Astrocyte (in vitro differentiated cells and primary cell): ENCODE measurements around the gene ADORA1. TPM values are rescaled to one million over a fixed set of nuclear protein-coding genes. Genes with fewer than 3 reads are reported as not detected.

Experiments
- DNase-seq: peaks from one replicate; pipeline ENCODE4 v3.0.0-alpha.2; 2010; ENCODE audit warnings: low read depth
- FAIRE-seq: peaks from 2 replicates; lab custom pipeline; 2011; peaks lifted over from hg19 to GRCh38; lab: Jason Lieb, UNC
- H2AFZ ChIP-seq: 2 replicates; pipeline ENCODE4 v1.6.0; 2012; ENCODE audit warnings: low read depth, low read length, inconsistent platforms
- H3K27ac ChIP-seq: 2 replicates; pipeline ENCODE4 v1.5.1; 2011; ENCODE audit warnings: low read depth, low read length, inconsistent platforms
- H3K27me3 ChIP-seq: 2 replicates; pipeline ENCODE4 v1.6.0; 2011; ENCODE audit warnings: low read length, inconsistent platforms; ENCODE audit not compliant: insufficient read depth
- H3K36me3 ChIP-seq: 2 replicates; pipeline ENCODE4 v1.5.1; 2011; ENCODE audit warnings: low read length, inconsistent platforms; ENCODE audit not compliant: insufficient read depth
- H3K4me1 ChIP-seq: 2 replicates; pipeline ENCODE4 v1.5.1; 2011; ENCODE audit warnings: low read length, inconsistent platforms; ENCODE audit not compliant: insufficient read depth
- H3K4me2 ChIP-seq: 2 replicates; pipeline ENCODE4 v1.6.0; 2012; ENCODE audit warnings: low read length, inconsistent platforms
- H3K4me3 ChIP-seq: 2 replicates; pipeline ENCODE4 v1.5.1; 2011; ENCODE audit warnings: low read depth, mild to moderate bottlenecking, low read length, inconsistent platforms; ENCODE audit not compliant: insufficient read depth
- H3K79me2 ChIP-seq: 2 replicates; pipeline ENCODE4 v1.6.0; 2012; ENCODE audit warnings: mild to moderate bottlenecking, low read length, inconsistent platforms; ENCODE audit not compliant: insufficient read depth
- H3K9ac ChIP-seq: 2 replicates; pipeline ENCODE4 v1.6.0; 2012; ENCODE audit warnings: mild to moderate bottlenecking, low read length, inconsistent platforms
- H3K9me3 ChIP-seq: 2 replicates; pipeline ENCODE4 v1.5.1; 2012; ENCODE audit warnings: low read depth, mild to moderate bottlenecking, low read length, inconsistent platforms; ENCODE audit not compliant: insufficient read depth
- H4K20me1 ChIP-seq: 2 replicates; pipeline ENCODE4 v1.6.0; 2012; ENCODE audit warnings: low read length, inconsistent platforms; ENCODE audit not compliant: insufficient read depth
- H3K27ac Mint-ChIP-seq: one replicate; pipeline ENCODE4 v1.8.0; 2021; ENCODE audit warnings: mild to moderate bottlenecking, mixed read lengths; ENCODE audit not compliant: unreplicated experiment
- H3K27me3 Mint-ChIP-seq: one replicate; pipeline ENCODE4 v1.8.0; 2021; ENCODE audit warnings: low read depth, mixed read lengths; ENCODE audit not compliant: unreplicated experiment
- H3K36me3 Mint-ChIP-seq: one replicate; pipeline ENCODE4 v1.8.0; 2021; ENCODE audit warnings: low read depth, mixed read lengths; ENCODE audit not compliant: unreplicated experiment
- H3K4me1 Mint-ChIP-seq: one replicate; pipeline ENCODE4 v1.8.0; 2021; ENCODE audit warnings: low read depth, mixed read lengths; ENCODE audit not compliant: unreplicated experiment
- H3K4me3 Mint-ChIP-seq: one replicate; pipeline ENCODE4 v1.8.0; 2021; ENCODE audit warnings: mild to moderate bottlenecking, moderate library complexity, mixed read lengths; ENCODE audit not compliant: unreplicated experiment
- H3K9me3 Mint-ChIP-seq: one replicate; pipeline ENCODE4 v1.8.0; 2021; ENCODE audit warnings: mild to moderate bottlenecking, mixed read lengths; ENCODE audit not compliant: unreplicated experiment
- CTCF ChIP-seq: IDR thresholded peaks from 2 replicates; pipeline ENCODE4 v1.5.1; 2011; ENCODE audit warnings: low read depth, mild to moderate bottlenecking, inconsistent platforms, low read length, moderate library complexity; ENCODE audit not compliant: insufficient read depth
- EZH2 ChIP-seq: IDR thresholded peaks from 2 replicates; pipeline ENCODE4 v1.6.1; 2012; ENCODE audit warnings: mild to moderate bottlenecking, low read length, inconsistent platforms; ENCODE audit not compliant: insufficient read depth
- total RNA-seq: library from RNA; stranded (reverse); gene quantifications from 2 replicates; pipeline ENCODE4 v1.2.1, GENCODE V29; 2021

ADORA1 gene
- total RNA-seq, 1 donor from 2014 or later, result 5.7 TPM

- Histone ChIP-seq H3K27me3 (no peaks in the 10 kb centered on the region), H3K9ac (no peak overlapping the region), H3K9me3 (no peaks in the 10 kb centered on the region), H3K36me3 (no peaks in the 10 kb centered on the region), H3K27ac (no peak overlapping the region), H3K4me2 (no peak overlapping the region), H2AFZ (no peak overlapping the region), H3K4me1 (peaks cover 11% of the 10 kb centered on the region), H3K4me3 (no peak overlapping the region), H3K79me2 (no peaks in the 10 kb centered on the region), H4K20me1 (peaks cover 10% of the 10 kb centered on the region)
- no peak for TF ChIP-seq EZH2
- TF ChIP-seq CTCF, result no peak
- H3K27ac Mint-ChIP-seq, result no peak overlapping the region
- H3K36me3 Mint-ChIP-seq, result peaks cover 3% of the 10 kb centered on the region
- DNase-seq, result no peak
- peaks cover 20% of the 10 kb centered on the region for H3K4me1 Mint-ChIP-seq
- FAIRE-seq, result no peak
- no peak overlapping the region for H3K4me3 Mint-ChIP-seq
- H3K9me3 Mint-ChIP-seq, result no peaks in the 10 kb centered on the region
- H3K27me3 Mint-ChIP-seq, result peaks cover 26% of the 10 kb centered on the region
Measured at GRCh38 chr1:203130358-203130985, 2.9 kb downstream of the ADORA1 start.

- Mint-ChIP-seq H3K27me3 (peaks cover 21% of the 10 kb centered on the region), H3K27ac (no peak overlapping the region), H3K9me3 (no peaks in the 10 kb centered on the region), H3K4me3 (no peak overlapping the region), H3K4me1 (peaks cover 17% of the 10 kb centered on the region), H3K36me3 (peaks cover 3% of the 10 kb centered on the region)
- Histone ChIP-seq H3K27me3 (no peaks in the 10 kb centered on the region), H2AFZ (no peak overlapping the region), H3K4me3 (no peak overlapping the region), H3K27ac (no peak overlapping the region), H3K9me3 (no peaks in the 10 kb centered on the region), H3K36me3 (no peaks in the 10 kb centered on the region), H3K4me1 (peaks cover 11% of the 10 kb centered on the region), H3K4me2 (no peak overlapping the region), H3K9ac (no peak overlapping the region), H3K79me2 (no peaks in the 10 kb centered on the region), H4K20me1 (peaks cover 10% of the 10 kb centered on the region)
- DNase-seq, result no peak
- TF ChIP-seq EZH2 (no peak), CTCF (no peak)
- no peak for FAIRE-seq
Measured at GRCh38 chr1:203131548-203132200, 4.1 kb downstream of the ADORA1 start.
